Endodermal cell (in vitro differentiated cells): ENCODE measurements around the gene MT1H. TPM values are rescaled to one million over a fixed set of nuclear protein-coding genes. Genes with fewer than 3 reads are reported as not detected.
"Not testable (repeated sequence)": the region's sequence is repeated elsewhere in the genome, so short reads cannot be mapped to it uniquely, and the experiment has no call there.

Experiments
- DNase-seq: peaks from one replicate; pipeline ENCODE4 v3.0.0-alpha.2; 2017
- H3K27ac ChIP-seq: 2 replicates; pipeline ENCODE4 v1.5.1; 2013; ENCODE audit warnings: mild to moderate bottlenecking, low read depth, low read length, moderate library complexity
- H3K27me3 ChIP-seq: 2 replicates; pipeline ENCODE4 v1.6.1; 2013; ENCODE audit warnings: mild to moderate bottlenecking, low read length, moderate library complexity; ENCODE audit not compliant: insufficient read depth, control insufficient read depth, poor library complexity, severe bottlenecking
- H3K36me3 ChIP-seq: 2 replicates; pipeline ENCODE4 v1.7.0; 2013; ENCODE audit warnings: mild to moderate bottlenecking, low read length, moderate library complexity; ENCODE audit not compliant: control insufficient read depth, insufficient read depth
- H3K4me1 ChIP-seq: one replicate; pipeline ENCODE4 v1.7.0; 2013; ENCODE audit warnings: low read length; ENCODE audit not compliant: control insufficient read depth, insufficient read depth
- H3K4me3 ChIP-seq: 2 replicates; pipeline ENCODE4 v1.5.1; 2013; ENCODE audit warnings: mild to moderate bottlenecking, low read length, moderate library complexity
- H3K9ac ChIP-seq: 2 replicates; pipeline ENCODE4 v1.6.1; 2013; ENCODE audit warnings: mild to moderate bottlenecking, low read length, moderate library complexity; ENCODE audit not compliant: poor library complexity, severe bottlenecking; ENCODE audit errors: extremely low read depth
- H3K9me3 ChIP-seq: 2 replicates; pipeline ENCODE4 v1.6.1; 2013; ENCODE audit warnings: mild to moderate bottlenecking, low read length, moderate library complexity; ENCODE audit not compliant: control insufficient read depth
- H3K27ac Mint-ChIP-seq: 2 replicates; pipeline ENCODE4 v1.8.0; 2020; ENCODE audit warnings: mixed read lengths
- H3K27me3 Mint-ChIP-seq: 2 replicates; pipeline ENCODE4 v1.8.0; 2021; ENCODE audit warnings: mild to moderate bottlenecking, mixed read lengths; ENCODE audit not compliant: insufficient read depth
- H3K36me3 Mint-ChIP-seq: 2 replicates; pipeline ENCODE4 v1.8.0; 2020; ENCODE audit warnings: low read depth, mixed read lengths
- H3K4me1 Mint-ChIP-seq: 2 replicates; pipeline ENCODE4 v1.8.0; 2020; ENCODE audit warnings: mixed read lengths
- H3K4me3 Mint-ChIP-seq: 2 replicates; pipeline ENCODE4 v1.8.0; 2020; ENCODE audit warnings: mild to moderate bottlenecking, moderate library complexity, mixed read lengths
- H3K9me3 Mint-ChIP-seq: 2 replicates; pipeline ENCODE4 v1.8.0; 2020; ENCODE audit warnings: mild to moderate bottlenecking, mixed read lengths
- WGBS, 2 experiments: methylation state at CpG; one replicate each; pipeline versions ENCODE4 v1.1.5 to v1.1.7; 2013; ENCODE audit warnings: missing lambda C conversion rate in 2 of 2, mixed read lengths in 1 of 2; ENCODE audit not compliant: insufficient coverage in 1 of 2, insufficient read length in 1 of 2; 5-methylcytosine and 5-hydroxymethylcytosine counted together
- total RNA-seq, 2 donors: library from RNA; stranded (reverse); fragmentation: NEBNext Ultra II Directional in 1 of 2; extraction: Animal tissue kit (Norgen Biotek cat#: 25700) in 1 of 2; gene quantifications; 2 replicates in 1 of 2; 3 replicates in 1 of 2; pipeline ENCODE4 v1.2.1, GENCODE V29; 2021
- TF ChIP-seq, protein P1 (sequence below): fragments of 200-600 bp; sonication (generic); conservative IDR thresholded peaks from 2 replicates; pipeline ENCODE4 v1.5.0; 2021; ENCODE audit warnings: antibody characterized with exemption, mild to moderate bottlenecking

MT1H gene
- total RNA-seq, 2 donors from 2014 or later, result 1.6 TPM; not detected in 1

DNA sequence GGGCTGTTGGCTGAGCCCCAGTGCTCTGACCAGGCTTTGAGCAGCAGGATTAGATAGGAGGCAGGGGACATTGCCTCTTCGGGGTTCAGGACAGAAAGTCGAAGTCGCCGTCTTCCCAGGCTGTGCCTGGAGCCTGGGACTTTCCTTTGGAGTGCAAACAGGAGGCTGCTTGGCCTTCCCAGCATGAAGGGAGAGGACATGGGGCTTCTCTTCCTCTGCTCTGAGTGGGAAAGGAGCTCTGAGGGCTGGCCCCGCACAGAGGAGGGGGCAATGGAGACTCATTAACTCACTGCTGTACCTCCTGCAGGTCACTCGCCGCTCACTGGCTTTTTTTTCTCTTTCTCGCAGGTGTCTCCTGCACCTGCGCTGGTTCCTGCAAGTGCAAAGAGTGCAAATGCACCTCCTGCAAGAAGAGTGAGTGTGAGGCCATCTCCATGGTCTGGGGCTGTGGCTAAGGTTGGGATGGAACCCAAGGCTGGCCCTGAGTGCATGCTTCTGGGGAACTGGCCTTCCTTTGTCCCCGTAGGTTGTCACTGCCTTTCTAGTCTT lies 11.2 kb upstream of the MT1H start:
- Histone ChIP-seq H3K9ac (no peak overlapping the region), H3K4me3 (peak overlapping the region; percentile 76), H3K36me3 (no peaks in the 10 kb centered on the region), H3K9me3 (no peaks in the 10 kb centered on the region), H3K27me3 (peaks cover 88% of the 10 kb centered on the region), H3K27ac (no peak overlapping the region), H3K4me1 (no peaks in the 10 kb centered on the region)
- WGBS, 2 experiments, result 35 to 48% methylated on average over 10 of the region's 10 CpGs
- peak; percentile 55 for DNase-seq
- Mint-ChIP-seq H3K4me1 (peaks cover 6% of the 10 kb centered on the region), H3K36me3 (no peaks in the 10 kb centered on the region), H3K27me3 (peaks cover 80% of the 10 kb centered on the region), H3K4me3 (peak overlapping the region; percentile 61), H3K9me3 (no peaks in the 10 kb centered on the region), H3K27ac (no peak overlapping the region)
- TF ChIP-seq, protein P1, sequence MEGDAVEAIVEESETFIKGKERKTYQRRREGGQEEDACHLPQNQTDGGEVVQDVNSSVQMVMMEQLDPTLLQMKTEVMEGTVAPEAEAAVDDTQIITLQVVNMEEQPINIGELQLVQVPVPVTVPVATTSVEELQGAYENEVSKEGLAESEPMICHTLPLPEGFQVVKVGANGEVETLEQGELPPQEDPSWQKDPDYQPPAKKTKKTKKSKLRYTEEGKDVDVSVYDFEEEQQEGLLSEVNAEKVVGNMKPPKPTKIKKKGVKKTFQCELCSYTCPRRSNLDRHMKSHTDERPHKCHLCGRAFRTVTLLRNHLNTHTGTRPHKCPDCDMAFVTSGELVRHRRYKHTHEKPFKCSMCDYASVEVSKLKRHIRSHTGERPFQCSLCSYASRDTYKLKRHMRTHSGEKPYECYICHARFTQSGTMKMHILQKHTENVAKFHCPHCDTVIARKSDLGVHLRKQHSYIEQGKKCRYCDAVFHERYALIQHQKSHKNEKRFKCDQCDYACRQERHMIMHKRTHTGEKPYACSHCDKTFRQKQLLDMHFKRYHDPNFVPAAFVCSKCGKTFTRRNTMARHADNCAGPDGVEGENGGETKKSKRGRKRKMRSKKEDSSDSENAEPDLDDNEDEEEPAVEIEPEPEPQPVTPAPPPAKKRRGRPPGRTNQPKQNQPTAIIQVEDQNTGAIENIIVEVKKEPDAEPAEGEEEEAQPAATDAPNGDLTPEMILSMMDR, result no peak

- no peak overlapping the region for H3K4me3 ChIP-seq
- no peaks in the 10 kb centered on the region for H3K4me1 ChIP-seq
- no peak overlapping the region for H3K9ac ChIP-seq
- peaks cover 98% of the 10 kb centered on the region for H3K27me3 Mint-ChIP-seq
- TF ChIP-seq, protein P1, result no peak
- DNase-seq, result peak; percentile 52
- H3K36me3 ChIP-seq, result no peaks in the 10 kb centered on the region
- H3K4me3 Mint-ChIP-seq, result peak overlapping the region; percentile 46
- peaks cover 6% of the 10 kb centered on the region for H3K4me1 Mint-ChIP-seq
- H3K27ac Mint-ChIP-seq, result no peak overlapping the region
- no peaks in the 10 kb centered on the region for H3K9me3 ChIP-seq
- no peaks in the 10 kb centered on the region for H3K9me3 Mint-ChIP-seq
- no peak overlapping the region for H3K27ac ChIP-seq
- WGBS, 2 experiments, result 19 to 21% methylated on average over 30 to 48 of the region's 48 CpGs
- peaks cover 100% of the 10 kb centered on the region for H3K27me3 ChIP-seq
- no peaks in the 10 kb centered on the region for H3K36me3 Mint-ChIP-seq
Measured at GRCh38 chr16:56662357-56663354, 7.0 kb upstream of the MT1H start.

GRCh38 chr16:56664506-56664905 lies 5.1 kb upstream of the MT1H start:
- H3K36me3 Mint-ChIP-seq, result no peaks in the 10 kb centered on the region
- Histone ChIP-seq H3K27me3 (peaks cover 100% of the 10 kb centered on the region), H3K27ac (no peak overlapping the region), H3K9ac (no peak overlapping the region), H3K4me1 (no peaks in the 10 kb centered on the region), H3K4me3 (no peak overlapping the region), H3K9me3 (no peaks in the 10 kb centered on the region), H3K36me3 (no peaks in the 10 kb centered on the region)
- no peak overlapping the region for H3K4me3 Mint-ChIP-seq
- WGBS, 2 experiments, result 60% methylated on average over 1 of the region's 1 CpG; no CpG with 5 or more reads in 1 of the 2 experiments
- TF ChIP-seq, protein P1, result no peak
- peaks cover 98% of the 10 kb centered on the region for H3K27me3 Mint-ChIP-seq
- H3K4me1 Mint-ChIP-seq, result peaks cover 2% of the 10 kb centered on the region
- H3K9me3 Mint-ChIP-seq, result no peaks in the 10 kb centered on the region
- DNase-seq, result no peak
- no peak overlapping the region for H3K27ac Mint-ChIP-seq

- H3K4me1 Mint-ChIP-seq, H3K4me1 ChIP-seq, H3K4me3 ChIP-seq, H3K9me3 Mint-ChIP-seq, H3K27ac Mint-ChIP-seq, H3K36me3 Mint-ChIP-seq, H3K4me3 Mint-ChIP-seq, H3K27ac ChIP-seq, DNase-seq, H3K9me3 ChIP-seq, H3K9ac ChIP-seq, H3K36me3 ChIP-seq: not testable (repeated sequence)
- H3K27me3 Mint-ChIP-seq, result peaks cover 98% of the 10 kb centered on the region
- 68 to 75% methylated on average over 7 to 8 of the region's 8 CpGs for WGBS, 2 experiments
- peaks cover 100% of the 10 kb centered on the region for H3K27me3 ChIP-seq
Measured at GRCh38 chr16:56665286-56666261, 4.0 kb upstream of the MT1H start.
